HepG2 (cell line): ENCODE measurements around the gene PHACTR1.

ENCODE experiments used
- CTCF ChIP-seq: sonication (generic); formaldehyde crosslinking; IDR thresholded peaks from 2 replicates; pipeline ENCODE4 v1.5.0; 2020; ENCODE audit warnings: mild to moderate bottlenecking, missing genetic modification reagents, moderate library complexity
- JUNB ChIP-seq: sonication (generic); formaldehyde crosslinking; IDR thresholded peaks from 2 replicates; pipeline ENCODE4 v1.8.0; 2022; ENCODE audit warnings: missing genetic modification reagents, mild to moderate bottlenecking, borderline replicate concordance
- KDM1A ChIP-seq: IDR thresholded peaks from 2 replicates; pipeline ENCODE4 v1.6.1; 2016; ENCODE audit warnings: missing compliant biosample characterization
- SIX4 ChIP-seq: sonication (generic); formaldehyde crosslinking; IDR thresholded peaks from 2 replicates; pipeline ENCODE4 v1.4.0; 2020; ENCODE audit warnings: missing genetic modification reagents
- SOX13 ChIP-seq, 3 experiments: fragments of 450-650 bp in 1 of 3; sonication (generic) in 1 of 3; formaldehyde crosslinking in 1 of 3; IDR thresholded peaks in 2 of 3; conservative IDR thresholded peaks in 1 of 3; 2 replicates each; pipeline versions ENCODE4 v1.5.0 to v1.6.1; 2016 to 2020; ENCODE audit warnings: antibody characterized with exemption in 1 of 3, mild to moderate bottlenecking in 1 of 3, missing compliant biosample characterization in 1 of 3, missing genetic modification reagents in 1 of 3, moderate library complexity in 1 of 3
- ZSCAN12 ChIP-seq: sonication (generic); formaldehyde crosslinking; IDR thresholded peaks from 2 replicates; pipeline ENCODE4 v1.9.0; 2021; ENCODE audit warnings: mild to moderate bottlenecking, missing genetic modification reagents
- ZSCAN20 ChIP-seq: sonication (generic); formaldehyde crosslinking; IDR thresholded peaks from 2 replicates; pipeline ENCODE4 v1.4.0; 2020; ENCODE audit warnings: missing genetic modification reagents, mild to moderate bottlenecking, borderline replicate concordance
- TF ChIP-seq, protein P1 (sequence below): sonication (generic); formaldehyde crosslinking; IDR thresholded peaks from 2 replicates; pipeline ENCODE4 v1.8.0; 2022; ENCODE audit warnings: missing genetic modification reagents, mild to moderate bottlenecking, moderate library complexity, borderline replicate concordance

- TF ChIP-seq ZSCAN12 (CRISPR knock-in tag) (no peak), CTCF (CRISPR knock-in tag) (no peak), SOX13 (IDR thresholded peaks at IDR 0.05) (no peak), SOX13 (CRISPR knock-in tag; conservative IDR thresholded peaks at IDR 0.05 in 1 of 2, IDR thresholded peaks at IDR 0.05 in 1 of 2) (no peak), KDM1A (CRISPR knock-in tag) (no peak), JUNB (CRISPR knock-in tag) (no peak), ZSCAN20 (CRISPR knock-in tag) (no peak), SIX4 (CRISPR knock-in tag) (no peak)
- TF ChIP-seq, protein P1, sequence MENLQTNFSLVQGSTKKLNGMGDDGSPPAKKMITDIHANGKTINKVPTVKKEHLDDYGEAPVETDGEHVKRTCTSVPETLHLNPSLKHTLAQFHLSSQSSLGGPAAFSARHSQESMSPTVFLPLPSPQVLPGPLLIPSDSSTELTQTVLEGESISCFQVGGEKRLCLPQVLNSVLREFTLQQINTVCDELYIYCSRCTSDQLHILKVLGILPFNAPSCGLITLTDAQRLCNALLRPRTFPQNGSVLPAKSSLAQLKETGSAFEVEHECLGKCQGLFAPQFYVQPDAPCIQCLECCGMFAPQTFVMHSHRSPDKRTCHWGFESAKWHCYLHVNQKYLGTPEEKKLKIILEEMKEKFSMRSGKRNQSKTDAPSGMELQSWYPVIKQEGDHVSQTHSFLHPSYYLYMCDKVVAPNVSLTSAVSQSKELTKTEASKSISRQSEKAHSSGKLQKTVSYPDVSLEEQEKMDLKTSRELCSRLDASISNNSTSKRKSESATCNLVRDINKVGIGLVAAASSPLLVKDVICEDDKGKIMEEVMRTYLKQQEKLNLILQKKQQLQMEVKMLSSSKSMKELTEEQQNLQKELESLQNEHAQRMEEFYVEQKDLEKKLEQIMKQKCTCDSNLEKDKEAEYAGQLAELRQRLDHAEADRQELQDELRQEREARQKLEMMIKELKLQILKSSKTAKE (CRISPR knock-in tag) = no peak
These were observed 378.3 kb downstream of the PHACTR1 start for GRCh38 chr6:13094781-13095425.
